Activated CD4-positive, alpha-beta T cell treated with anti-CD3 and anti-CD28 coated beads, Interleukin-2, amount 50 U/mL, for 1 hour (primary cell): ENCODE results near the gene ASXL1.

Experiments
- DNase-seq: peaks from one replicate; pipeline ENCODE4 v3.0.0-alpha.2; 2020

ASXL1 gene

DNA sequence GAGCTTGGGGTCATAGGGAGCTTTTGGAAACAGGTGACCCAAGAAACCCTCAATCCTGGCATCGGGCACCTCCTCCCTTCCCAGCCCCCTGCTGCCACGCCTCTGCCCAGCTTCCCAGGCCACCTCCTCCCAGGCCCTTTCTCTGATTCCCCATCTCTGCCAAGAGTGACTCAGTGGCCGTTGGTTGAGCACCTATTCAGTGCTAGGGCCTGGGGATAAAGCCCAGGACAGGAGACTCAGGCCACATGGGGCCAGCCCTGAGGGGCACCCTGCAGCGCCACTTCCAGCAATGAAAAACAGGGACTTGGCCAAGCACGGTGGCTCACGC, 110.1 kb downstream of the ASXL1 start:
- no peak for DNase-seq

DNA sequence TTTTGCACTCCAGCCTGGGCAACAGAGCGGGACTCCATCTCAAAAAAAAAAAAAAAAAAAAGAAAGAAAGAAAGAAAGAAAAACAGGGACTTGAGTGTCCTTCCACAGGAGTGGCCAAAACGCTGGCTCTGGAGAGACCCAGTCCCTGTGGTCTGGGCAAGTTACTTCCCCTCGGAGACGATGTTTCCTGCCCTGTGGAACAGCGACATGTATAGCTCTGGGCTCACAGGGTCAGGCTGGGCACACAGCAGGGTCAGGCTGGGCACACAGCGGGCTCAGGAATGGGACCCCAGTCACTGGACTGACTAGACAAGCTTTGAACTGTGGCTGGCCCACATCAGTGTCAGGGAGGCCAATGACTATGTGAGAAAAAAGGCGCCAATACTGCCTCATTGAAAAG, 110.7 kb downstream of the ASXL1 start:
- no peak for DNase-seq

DNA sequence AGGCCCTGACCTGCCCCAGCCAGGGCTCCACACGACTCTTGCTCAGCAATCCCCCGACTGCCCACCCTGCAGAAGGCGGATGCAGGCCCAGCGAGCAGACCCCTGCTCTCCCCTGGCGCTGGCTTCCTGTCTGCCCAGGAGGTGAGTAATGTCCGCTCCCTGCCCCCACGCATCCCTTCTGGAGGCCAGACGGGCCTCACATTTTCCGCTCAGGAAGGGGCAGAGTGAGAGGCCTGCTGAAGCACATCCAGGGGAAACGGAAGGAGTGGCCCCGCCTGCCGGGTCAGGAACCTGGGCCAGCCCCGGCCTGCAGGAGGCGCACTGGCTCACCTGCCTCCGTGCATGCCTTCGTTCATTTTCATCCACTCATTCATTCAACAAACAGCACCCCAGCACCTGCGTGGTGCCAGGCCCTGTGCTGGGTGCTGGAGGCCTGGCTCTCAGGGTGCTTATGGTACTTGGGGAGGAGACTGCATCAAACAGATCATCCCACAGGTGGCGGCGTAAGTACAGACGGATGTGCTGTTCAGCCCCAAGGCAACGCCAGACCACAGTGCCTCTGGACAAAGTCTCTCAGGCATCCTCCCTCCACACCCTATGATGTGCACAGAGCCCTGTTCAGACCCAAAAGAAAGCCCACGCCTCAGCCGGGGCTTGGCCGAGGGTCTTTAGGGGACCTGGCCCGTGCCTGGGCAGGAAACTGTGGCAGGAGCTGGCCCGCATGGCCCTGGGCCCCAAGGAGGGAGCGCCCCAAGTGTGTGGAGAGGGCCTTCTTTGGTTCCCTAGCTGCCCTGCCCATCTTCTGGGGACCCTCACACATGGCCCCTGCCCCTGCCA, 112.1 kb downstream of the ASXL1 start:
- DNase-seq: peak; percentile 29

DNA sequence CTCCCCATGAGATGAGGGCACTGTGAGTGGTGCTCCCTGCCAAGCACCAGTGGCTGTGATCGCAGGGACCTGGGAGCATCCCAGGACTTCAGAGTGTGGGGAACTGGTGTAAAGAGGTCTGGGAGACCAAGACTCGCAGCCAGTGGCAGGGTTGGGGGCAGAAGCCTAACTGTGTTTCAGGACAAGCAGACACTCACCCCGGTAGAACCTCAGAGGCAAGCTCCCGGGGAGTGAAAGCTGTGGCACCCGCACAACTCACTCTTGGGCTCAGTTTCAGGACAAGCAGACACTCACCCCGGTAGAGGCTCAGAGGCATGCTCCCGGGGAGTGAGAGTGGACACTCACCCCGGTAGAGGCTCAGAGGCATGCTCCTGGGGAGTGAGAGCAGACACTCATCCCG, 112.8 kb downstream of the ASXL1 start:
- no peak for DNase-seq

DNA sequence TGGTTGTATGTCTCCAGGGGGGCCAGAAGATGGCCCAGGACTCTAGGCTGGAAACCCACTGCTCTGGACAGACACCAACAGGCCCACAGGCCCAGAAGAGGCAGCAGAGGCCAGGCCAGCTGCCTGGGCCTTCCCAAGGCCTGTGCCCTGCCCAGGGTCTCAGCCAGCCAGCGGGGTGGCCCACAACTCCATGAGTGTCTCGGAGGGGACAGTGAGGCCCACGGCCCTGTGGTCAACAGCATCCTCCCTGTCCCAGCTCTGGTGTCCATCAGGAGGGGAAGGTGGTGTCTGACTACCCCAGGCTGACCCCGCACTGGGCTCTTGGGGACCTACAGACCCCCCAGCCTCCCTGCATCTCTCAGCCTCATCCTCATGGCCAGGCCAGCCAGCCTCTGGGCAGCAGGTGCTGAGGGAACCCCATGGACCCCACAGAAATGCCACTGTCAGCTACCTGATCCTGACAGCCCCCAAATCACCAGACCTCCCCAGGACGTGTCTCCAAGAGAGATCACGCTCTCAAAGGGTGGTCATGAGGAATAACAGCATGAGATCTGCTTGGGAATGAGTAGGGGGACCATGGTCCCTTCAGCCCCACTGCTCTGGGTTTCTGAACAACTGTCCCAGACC, 114.6 kb downstream of the ASXL1 start:
- no peak for DNase-seq

DNA sequence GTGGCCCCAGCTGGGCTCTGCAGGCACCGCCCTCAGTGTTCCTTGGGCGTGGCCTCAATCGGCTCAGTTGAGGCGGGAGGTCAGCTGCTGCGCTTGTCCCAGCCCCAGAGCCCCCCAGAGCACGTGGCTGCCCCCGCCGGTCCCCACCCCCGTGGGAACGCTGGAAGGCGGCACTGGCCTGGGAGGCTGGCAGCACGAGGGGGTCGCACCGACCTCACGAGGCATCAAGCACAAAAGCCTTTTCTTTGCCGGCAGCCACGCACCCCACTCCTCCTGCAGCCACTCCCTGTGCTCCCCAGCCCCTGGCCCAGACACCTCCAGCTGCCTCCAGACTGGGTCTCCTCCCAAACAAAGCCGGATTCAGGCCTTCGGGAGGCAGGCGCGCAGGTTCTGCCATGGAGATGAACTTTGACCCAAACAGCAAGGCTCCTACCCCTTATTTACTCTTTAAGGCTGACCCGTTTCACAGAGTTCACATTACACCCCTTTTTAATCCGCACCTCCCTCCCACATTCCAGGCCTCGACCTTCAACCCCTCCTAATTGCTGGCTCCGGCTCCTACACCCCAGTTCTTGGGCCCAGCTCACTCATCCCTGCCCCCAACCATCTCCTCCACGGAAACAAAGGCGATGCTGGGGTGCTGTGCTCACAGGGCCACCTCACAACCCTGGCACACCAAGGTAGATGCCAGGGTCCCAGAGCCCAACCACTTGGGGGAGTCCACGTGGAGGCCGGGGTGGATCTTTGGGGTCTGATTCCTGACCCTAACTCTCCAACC, 115.3 kb downstream of the ASXL1 start:
- DNase-seq: no peak

DNA sequence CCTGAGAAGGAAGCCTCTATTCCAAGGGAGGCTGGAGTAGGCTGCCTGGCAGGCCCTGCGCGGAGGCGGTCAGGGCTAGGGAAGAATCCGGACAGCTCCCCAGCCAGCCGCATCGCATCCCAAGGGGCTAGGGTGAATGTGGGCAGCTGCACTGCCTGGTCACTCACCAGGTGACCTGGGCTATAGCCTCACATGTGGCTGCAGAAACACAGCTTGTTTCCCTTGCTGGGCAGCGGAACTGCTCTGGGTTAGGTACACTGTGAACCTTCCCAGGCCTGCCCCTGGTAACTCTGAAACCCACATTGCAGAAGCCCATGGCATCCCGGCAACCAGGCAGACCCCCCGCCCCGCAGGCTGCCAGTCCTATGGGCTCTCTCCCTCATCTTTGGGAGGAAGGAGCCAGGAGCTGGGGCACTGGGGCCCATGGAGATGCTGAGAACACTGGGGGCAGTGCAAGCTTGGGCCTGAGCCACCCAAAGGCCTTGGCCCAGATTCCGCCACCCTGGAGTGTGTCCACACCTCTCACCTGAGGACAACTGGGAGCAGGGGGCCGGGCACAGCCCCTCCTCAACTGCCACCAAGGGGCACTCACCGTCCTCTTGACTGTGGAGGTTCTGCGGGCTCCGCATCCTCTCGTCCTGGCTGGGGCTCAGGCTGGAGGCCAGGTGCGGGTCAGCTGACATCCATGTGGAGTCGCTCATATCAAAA, 116.0 kb downstream of the ASXL1 start:
- no peak for DNase-seq

DNA sequence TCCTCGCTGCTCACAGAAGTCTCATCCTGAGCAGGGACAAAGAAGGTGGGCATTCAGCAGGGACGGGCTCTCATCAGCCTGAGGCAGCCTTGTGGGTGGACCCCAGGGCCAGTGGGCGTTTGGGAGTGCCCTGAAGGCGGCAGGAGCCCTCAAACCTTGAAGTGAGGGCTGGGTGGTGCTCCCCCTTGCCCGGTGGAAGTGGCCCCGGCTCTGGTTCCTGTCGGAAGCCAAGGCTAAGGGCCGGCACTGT, 116.5 kb downstream of the ASXL1 start:
- DNase-seq: no peak

DNA sequence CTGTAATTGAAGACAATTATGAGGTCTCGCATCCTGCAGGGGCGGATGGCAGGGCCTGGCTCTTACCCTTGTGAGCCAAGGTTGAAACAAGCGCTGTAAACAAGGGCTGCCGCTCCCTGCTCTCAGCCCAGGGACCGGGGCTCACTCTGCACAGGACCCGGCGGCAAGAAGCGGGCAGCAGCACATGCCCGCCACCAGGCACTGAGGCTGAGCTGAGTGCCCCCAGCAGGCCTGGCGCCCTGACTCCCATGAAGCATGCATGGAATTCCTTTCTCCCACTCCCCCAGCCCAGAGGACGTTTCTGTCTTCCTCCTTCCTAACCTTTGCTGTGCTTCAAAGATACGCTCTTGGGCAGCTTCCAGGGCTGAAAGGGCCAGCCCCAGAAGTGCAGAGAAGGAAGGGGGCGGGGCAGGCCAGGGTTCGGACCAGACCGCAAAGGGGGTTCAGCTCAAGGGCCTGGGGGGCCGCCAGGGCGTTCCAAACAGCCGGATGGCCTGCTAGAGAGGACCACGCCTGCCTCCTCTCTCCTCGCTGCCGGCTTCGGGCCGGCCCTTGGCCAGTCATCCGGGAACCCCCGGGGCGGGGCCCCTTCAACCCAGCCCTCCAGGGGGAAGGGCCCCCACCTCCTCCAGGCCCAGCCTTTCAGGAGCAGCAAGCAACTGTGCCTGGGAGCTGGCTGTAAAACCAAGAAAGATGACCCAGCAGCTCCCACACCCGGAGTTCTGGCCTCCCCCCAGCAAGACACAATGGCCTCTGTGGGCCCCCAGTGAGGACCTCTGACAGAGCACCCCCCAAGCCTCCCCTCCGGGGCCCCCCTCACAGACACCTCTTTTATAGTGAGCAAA, 117.1 kb downstream of the ASXL1 start:
- DNase-seq: no peak

DNA sequence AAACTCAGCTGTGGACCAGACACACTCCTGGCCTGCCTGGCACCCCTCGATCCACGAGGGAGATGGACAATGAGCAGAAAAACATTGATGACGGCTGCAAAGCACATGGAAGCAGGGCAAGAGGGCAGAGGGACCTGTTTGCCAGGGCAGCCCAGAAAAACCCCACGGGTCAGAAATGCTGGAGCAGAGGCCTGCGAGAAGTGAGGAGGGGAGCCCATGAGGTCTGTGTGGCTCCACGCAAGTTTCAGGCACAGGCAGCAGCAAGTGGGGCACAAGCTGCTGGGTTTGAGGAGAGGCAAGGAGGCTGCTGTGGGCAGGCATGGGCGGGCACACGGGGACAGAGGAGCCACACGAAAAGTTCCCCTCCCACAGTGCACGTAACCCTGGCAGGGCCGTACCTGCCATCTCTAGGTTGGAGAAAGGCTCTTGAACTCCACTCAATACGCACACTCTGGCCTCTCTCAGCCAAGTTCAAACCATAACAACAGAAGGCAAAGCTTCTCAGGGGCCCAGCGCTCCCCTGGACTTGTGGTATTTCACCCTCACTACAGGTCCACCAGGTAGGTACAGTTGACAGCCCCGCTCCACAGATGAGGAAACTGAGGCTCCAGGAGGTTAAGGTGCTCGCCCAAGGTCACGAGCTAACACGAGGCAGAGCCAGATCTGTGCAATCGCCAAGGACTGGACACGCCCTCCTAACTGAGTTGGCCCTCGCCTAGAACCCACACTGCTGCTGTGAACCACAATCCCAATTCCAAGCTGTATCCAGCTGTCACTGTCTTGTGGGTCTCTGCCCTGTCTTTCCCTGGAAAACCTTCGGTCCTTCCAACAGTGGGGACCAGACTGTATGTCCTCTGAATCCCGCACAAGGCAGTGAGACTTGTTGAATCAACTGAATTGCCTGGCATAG, 118.8 kb downstream of the ASXL1 start:
- DNase-seq: no peak

DNA sequence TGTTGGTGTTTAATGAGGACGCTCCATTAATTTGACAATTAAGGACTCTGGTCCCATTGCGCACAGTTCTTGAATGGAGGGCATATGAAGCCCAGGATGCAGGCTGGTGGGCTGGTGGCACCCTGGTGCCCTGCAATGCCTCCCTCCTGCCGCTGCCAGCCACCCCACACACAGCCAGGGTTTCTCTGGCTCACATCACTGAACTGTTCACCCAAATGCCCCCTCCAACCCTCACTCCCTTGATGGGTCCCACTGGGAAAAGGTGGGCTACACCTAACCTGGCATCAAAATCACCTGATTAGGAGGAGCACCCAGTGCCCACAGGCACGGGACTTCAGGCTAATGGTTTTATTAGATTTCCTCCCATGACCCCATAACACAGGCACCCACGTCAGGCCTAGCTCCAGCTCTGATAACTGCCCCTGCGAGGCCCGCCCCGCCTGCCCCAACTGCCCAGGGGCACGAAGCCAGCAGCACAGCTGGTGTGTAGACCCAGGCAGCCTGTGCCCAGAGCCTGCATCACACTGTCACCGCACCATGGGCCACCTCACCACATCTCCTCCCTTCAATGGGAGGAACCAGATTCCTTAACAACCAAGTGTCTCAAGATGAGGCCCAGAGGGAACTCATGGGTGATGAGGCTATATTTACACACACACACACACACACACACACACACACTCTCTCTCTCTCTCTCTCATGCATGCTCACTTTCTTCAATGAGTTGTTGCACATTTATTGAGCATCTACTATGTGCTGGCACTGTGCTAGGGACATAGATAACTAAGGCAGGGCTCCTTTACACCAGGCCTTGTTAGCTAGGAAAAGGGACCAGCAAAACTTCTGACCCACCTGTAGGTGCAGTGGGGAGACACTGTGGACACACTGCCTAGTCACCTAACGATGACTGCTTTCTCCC, 119.7 kb downstream of the ASXL1 start:
- DNase-seq: no peak

DNA sequence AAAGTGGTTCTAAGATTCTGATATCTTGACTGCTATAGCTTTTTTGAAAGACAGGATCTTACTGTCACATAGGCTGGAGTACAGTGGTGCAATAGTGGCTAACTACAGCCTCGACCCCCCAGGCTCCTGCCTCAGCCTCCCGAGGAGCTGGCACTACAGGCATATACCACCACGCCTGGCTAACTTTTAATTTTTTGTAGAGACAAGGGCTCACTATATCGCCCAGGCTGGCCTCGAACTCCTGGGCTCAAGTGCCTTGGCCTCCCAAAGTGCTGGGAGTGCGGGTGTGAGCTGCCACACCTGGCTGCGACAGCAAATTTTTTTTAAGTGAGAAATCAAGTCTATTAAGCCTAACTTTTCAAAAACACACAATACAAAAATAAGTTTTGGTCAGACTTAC, 120.4 kb downstream of the ASXL1 start:
- no peak for DNase-seq

DNA sequence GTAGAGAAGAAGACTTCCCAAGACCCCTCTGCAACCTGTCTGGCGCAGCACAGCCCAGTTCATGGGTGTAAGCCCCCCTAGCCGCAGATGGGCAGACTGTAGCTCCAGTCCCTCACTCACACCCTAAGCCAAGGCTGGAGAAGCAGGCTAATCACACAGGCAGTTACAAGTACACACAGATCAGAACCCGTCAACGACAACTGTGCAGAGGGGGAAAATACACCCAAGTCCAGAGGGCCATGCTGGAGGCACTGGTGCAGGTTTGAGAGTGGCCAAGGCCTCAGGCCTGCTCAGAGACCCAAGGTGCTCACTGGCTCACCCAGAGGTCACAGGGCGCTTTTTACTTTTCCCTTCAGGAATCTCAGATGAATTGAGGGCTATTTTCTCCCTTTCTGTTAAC, 120.9 kb downstream of the ASXL1 start:
- DNase-seq: no peak

DNA sequence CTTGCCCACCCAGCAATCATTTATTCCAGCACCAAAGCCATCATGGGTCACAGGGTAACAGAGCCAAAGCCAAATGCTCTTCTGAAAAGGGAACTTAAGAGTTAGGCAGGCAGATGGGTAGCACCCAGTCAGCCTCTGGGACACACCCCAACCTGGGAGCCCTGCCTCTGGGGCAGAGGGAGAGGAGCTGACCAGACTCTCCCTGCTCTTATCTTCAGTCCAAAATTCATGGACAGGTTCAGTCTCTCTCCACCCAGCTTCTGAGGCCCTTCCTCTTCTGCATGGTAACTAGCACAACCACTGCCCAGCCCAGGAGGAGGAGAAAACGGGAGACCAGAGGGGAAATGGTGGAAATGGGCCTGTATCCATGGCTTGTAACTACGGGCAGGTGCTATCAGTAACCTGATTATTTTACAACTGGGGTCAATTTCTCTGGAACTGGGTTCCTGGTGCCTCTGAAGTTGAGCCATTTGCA, 121.6 kb downstream of the ASXL1 start:
- DNase-seq: no peak

DNA sequence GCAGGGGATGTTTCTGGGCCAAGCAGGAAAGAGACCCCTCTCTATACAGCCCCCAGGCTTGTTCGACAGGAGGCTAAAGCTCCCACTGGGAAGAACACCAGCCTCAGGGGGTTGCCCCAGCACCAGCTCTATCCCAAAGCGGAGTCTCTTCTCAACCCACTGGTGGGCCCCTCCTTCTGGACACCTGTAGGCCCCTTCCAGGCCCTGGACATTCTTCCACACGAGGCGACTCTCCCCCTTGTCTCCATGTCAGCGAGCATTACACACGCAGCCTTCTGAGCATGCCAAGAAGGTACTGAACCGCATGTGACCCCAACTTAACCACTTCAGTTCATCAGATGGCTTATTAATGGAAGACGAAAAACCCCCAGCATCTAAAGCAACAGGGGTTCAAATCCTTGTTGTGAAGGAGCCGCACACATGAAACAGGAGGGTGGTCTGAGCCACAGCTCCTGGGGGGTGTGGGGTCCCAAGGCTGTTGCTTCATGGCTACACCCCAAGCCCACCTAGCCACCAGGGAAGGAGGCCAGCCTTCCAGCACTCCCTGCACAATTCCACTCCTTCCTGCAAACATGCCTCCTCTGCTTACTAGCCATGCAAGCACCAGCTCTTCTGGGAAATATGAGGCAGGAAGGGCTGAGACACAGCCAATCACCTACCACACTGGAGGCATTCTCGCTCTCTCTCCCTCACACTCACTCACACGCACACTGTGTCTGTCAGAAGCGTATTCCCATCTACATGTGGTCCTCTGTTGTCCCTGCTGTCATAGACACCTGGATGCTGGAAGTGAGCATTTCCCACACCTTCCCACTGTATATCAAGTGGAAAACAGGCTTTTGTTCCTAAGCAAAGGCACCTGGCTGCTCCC, 122.5 kb downstream of the ASXL1 start:
- DNase-seq: no peak

DNA sequence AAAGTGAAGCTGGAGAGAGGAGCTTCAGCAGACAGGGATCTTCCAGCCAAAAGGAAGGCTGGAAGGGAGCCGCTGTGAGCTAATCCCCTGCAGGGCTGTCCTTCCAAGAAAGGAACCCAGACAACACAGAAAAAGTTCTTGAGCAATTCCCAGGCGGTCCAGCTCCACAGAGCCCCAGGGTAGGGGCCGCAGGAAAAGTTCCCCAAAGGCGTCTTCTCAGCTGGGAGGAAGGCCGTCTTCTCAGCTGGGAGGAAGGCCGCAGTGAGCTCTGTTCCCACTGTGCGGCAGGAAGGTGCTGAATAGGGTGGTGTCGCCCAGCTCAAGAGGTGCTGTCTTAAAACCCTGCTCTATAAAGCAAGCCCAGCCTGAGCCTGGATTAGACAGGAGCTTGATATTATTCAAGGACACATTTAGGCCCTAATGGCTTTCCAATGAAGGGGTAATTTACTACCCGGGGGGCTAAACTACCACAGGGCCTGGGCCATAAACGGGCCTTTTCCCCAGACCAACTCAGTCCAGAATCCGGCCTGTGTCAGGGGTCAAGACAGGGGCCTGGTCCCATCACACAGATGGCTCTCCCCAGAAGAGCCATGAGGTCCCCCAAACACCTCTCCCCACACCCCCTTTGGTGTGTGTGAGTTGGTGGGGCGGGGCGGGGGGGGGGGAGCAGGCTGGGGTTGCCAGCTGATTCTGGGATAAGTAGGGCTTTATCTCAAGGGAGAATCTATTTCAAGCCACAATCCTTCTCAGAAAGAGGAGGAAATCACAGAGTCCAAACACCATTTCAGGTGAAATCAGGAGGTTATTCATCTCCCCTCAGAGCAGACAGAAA, 123.4 kb downstream of the ASXL1 start:
- DNase-seq: no peak

DNA sequence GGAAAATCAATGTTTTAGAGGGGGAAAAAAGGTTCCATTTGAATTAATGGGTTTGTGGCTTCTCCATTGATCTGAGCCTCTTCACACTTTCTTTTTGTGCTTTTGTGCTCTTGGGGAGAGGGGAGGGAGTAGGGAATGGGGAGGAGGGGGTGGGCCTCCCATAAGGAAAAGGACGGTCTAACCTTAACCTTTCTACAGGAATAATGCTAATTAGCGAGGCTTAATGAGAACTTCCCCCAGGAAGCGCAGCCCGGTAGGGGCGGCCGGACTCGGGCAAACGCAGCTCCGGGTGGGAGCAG, 124.0 kb downstream of the ASXL1 start:
- no peak for DNase-seq

DNA sequence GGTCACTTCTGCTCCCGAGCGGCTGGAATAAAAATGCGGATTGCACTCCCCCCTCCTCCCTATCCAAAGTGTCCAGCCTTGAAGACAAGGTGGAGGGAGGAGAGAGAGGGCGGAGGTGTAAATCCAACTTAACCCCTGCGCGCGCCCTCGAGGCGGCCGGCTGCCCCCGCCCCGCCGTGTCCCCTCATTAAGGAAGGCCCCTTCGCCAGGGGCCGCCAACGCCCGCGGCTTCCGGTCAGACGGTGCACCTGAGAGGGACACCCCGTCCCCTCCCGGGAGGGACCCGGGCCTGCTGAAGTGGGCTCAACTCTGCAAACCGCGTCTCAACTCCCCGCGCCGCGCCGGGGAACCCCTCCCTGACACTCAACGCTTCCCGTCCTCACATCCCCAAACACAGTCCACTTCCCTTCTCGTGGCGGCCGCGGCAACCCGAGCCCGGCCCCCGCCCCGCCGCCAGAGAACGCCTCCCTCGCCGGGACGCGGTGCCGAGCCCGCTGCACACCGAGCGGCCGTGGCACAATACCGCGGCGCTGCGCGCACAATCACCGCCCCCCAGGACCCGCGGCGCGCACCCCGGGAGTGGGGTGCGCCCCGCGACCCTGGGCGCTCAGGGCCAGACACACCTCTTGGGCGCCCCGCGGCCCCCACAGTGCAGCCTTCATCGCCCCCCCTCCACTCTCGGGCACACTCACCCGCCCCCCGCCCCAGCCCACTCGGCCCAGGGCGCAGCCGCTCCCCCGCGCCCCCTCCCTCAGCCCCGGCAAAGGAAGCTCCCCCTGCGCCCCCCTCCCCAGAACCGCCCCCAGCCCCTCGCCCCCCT, 124.5 kb downstream of the ASXL1 start:
- DNase-seq: peak; percentile 22
